SK-N-DZ (cell line): Measurements from ENCODE around the gene ADAM12.

Experiments
- DNase-seq: peaks from one replicate; pipeline ENCODE4 v3.0.0-alpha.2; 2015; ENCODE audit warnings: low spot score

The ADAM12 gene

GRCh38 chr10:126016156-126016805, 372.0 kb downstream of the ADAM12 start:
- no peak for DNase-seq

GRCh38 chr10:126015413-126015812, 372.9 kb downstream of the ADAM12 start:
- no peak for DNase-seq

- DNase-seq = no peak
These were observed 374.0 kb downstream of the ADAM12 start for GRCh38 chr10:126014309-126014708.

GRCh38 chr10:126013489-126014281, 374.6 kb downstream of the ADAM12 start:
- DNase-seq = no peak

- no peak for DNase-seq
These were observed 375.8 kb downstream of the ADAM12 start for GRCh38 chr10:126012485-126012884.

- no peak for DNase-seq
These were observed 376.3 kb downstream of the ADAM12 start for GRCh38 chr10:126011995-126012394.

GRCh38 chr10:126009650-126010049, 378.6 kb downstream of the ADAM12 start:
- no peak for DNase-seq

- no peak for DNase-seq
These were observed 381.4 kb downstream of the ADAM12 start for GRCh38 chr10:126006906-126007305.

- no peak for DNase-seq
These were observed 382.0 kb downstream of the ADAM12 start for GRCh38 chr10:126006264-126006663.

GRCh38 chr10:126004752-126005151, 383.5 kb downstream of the ADAM12 start:
- no peak for DNase-seq

- no peak for DNase-seq
These were observed 386.7 kb downstream of the ADAM12 start for GRCh38 chr10:126001576-126001975.

- no peak for DNase-seq
These were observed 388.6 kb downstream of the ADAM12 start for GRCh38 chr10:125999694-126000093.

- DNase-seq = no peak
These were observed 390.7 kb downstream of the ADAM12 start for GRCh38 chr10:125997586-125997985.

GRCh38 chr10:125995726-125996304, 392.5 kb downstream of the ADAM12 start:
- DNase-seq = no peak

- DNase-seq = no peak
These were observed 393.7 kb downstream of the ADAM12 start for GRCh38 chr10:125994601-125995000.

- DNase-seq = no peak
These were observed 396.0 kb downstream of the ADAM12 start for GRCh38 chr10:125992254-125992653.

- DNase-seq = no peak
These were observed 396.9 kb downstream of the ADAM12 start for GRCh38 chr10:125991392-125991791.

GRCh38 chr10:125990974-125991373, 397.3 kb downstream of the ADAM12 start:
- DNase-seq = no peak

- no peak for DNase-seq
These were observed 398.5 kb downstream of the ADAM12 start for GRCh38 chr10:125989791-125990190.

- DNase-seq = no peak
These were observed 402.6 kb downstream of the ADAM12 start for GRCh38 chr10:125985557-125986240.

GRCh38 chr10:125984865-125985495, 403.3 kb downstream of the ADAM12 start:
- no peak for DNase-seq

- no peak for DNase-seq
These were observed 403.9 kb downstream of the ADAM12 start for GRCh38 chr10:125984346-125984745.
